Endothelial cell of umbilical vein (primary cell): ENCODE data around the gene TNS1. TPM values are rescaled to one million over a fixed set of nuclear protein-coding genes. Genes with fewer than 3 reads are reported as not detected.

Source experiments
- BruUV-seq: library from RNA; stranded (reverse); fragments of 400-500 nt; replicated peaks from 2 replicates; lab custom pipeline; 2021; lab: Mats Ljungman, UMichigan
- CTCF ChIA-PET: fragments of 300-600, 350-600 bp; sonication (Branson Sonifier 250); formaldehyde crosslinking; loops from one replicate; lab custom pipeline; 2021; ENCODE audit warnings: antibody characterized with exemption, inconsistent platforms; lab: Charles Lee
- POLR2A ChIA-PET: fragments of 300-600, 350-600 bp; sonication (Branson Sonifier 250); formaldehyde crosslinking; loops from one replicate; lab custom pipeline; 2021; ENCODE audit warnings: antibody characterized with exemption, inconsistent platforms; lab: Charles Lee
- DNase-seq: peaks from one replicate; pipeline ENCODE4 v3.0.0-alpha.2; 2011; ENCODE audit warnings: low read depth, low spot score
- FAIRE-seq: peaks from 2 replicates; lab custom pipeline; 2011; peaks lifted over from hg19 to GRCh38; lab: Jason Lieb, UNC
- H2AFZ ChIP-seq: 2 replicates; pipeline ENCODE4 v1.6.0; 2012; ENCODE audit warnings: low read depth, low read length, control low read depth, inconsistent platforms
- H3K27ac ChIP-seq: 2 replicates; pipeline ENCODE4 v1.5.1; 2011; ENCODE audit warnings: low read depth, mild to moderate bottlenecking, control low read depth, low read length, moderate library complexity; ENCODE audit not compliant: insufficient read depth
- H3K27me3 ChIP-seq, 2 experiments: 2 replicates each; pipeline versions ENCODE4 v1.6.0 to v1.6.1; 2011; ENCODE audit warnings: low read length in 2 of 2, mixed read lengths in 1 of 2; ENCODE audit not compliant: control insufficient read depth in 2 of 2, insufficient read depth in 2 of 2
- H3K36me3 ChIP-seq, 2 experiments: 2 replicates in 1 of 2; 3 replicates in 1 of 2; pipeline ENCODE4 v1.5.1; 2011; ENCODE audit warnings: low read length in 2 of 2, mild to moderate bottlenecking in 1 of 2, moderate library complexity in 1 of 2; ENCODE audit not compliant: control insufficient read depth in 2 of 2, insufficient read depth in 2 of 2; ENCODE audit errors: extremely low read depth in 1 of 2
- H3K4me1 ChIP-seq: 3 replicates; pipeline ENCODE4 v1.5.1; 2011; ENCODE audit warnings: mild to moderate bottlenecking, low read length; ENCODE audit not compliant: control insufficient read depth, insufficient read depth; ENCODE audit errors: extremely low read depth
- H3K4me2 ChIP-seq: 2 replicates; pipeline ENCODE4 v1.6.1; 2011; ENCODE audit warnings: low read length, control low read depth, mixed read lengths; ENCODE audit not compliant: insufficient read depth
- H3K4me3 ChIP-seq, 3 experiments: fragments of 200-600 bp in 1 of 3; sonication (generic), shearing (Covaris generic) in 1 of 3; replicated peaks in 1 of 3; 2 replicates each; pipeline ENCODE4 v1.5.1; 2011 to 2016; ENCODE audit warnings: control low read depth in 3 of 3, low read length in 3 of 3, mild to moderate bottlenecking in 2 of 3, inconsistent platforms in 1 of 3, low read depth in 1 of 3, moderate library complexity in 1 of 3; ENCODE audit not compliant: insufficient read depth in 1 of 3
- H3K79me2 ChIP-seq: 2 replicates; pipeline ENCODE4 v1.6.0; 2012; ENCODE audit warnings: low read length, inconsistent platforms; ENCODE audit not compliant: control insufficient read depth, insufficient read depth
- H3K9ac ChIP-seq: replicated peaks from 2 replicates; pipeline ENCODE3; 2011; ENCODE audit warnings: low read length, control low read depth; ENCODE audit not compliant: insufficient read depth; ENCODE audit errors: extremely low read depth
- H3K9me1 ChIP-seq: replicated peaks from 3 replicates; pipeline ENCODE4 v1.6.0; 2011; ENCODE audit warnings: mild to moderate bottlenecking, low read length; ENCODE audit not compliant: control insufficient read depth, insufficient read depth; ENCODE audit errors: extremely low read depth
- H3K9me3 ChIP-seq: replicated peaks from 2 replicates; pipeline ENCODE4 v1.5.1; 2012; ENCODE audit warnings: low read length, inconsistent platforms; ENCODE audit not compliant: control insufficient read depth, insufficient read depth
- H4K20me1 ChIP-seq: replicated peaks from 2 replicates; pipeline ENCODE3; 2011; ENCODE audit warnings: mild to moderate bottlenecking, low read length; ENCODE audit not compliant: control insufficient read depth, insufficient read depth; ENCODE audit errors: extremely low read depth
- EZH2 ChIP-seq: IDR thresholded peaks from 2 replicates; pipeline ENCODE4 v1.6.1; 2012; ENCODE audit warnings: borderline replicate concordance, low read depth, mild to moderate bottlenecking, moderate library complexity, low read length, inconsistent platforms; ENCODE audit not compliant: severe bottlenecking
- FOS ChIP-seq: IDR thresholded peaks from 2 replicates; pipeline ENCODE4 v1.6.1; 2011; ENCODE audit warnings: mild to moderate bottlenecking, low read length, moderate library complexity, borderline replicate concordance; ENCODE audit not compliant: insufficient read depth
- GATA2 ChIP-seq: IDR thresholded peaks from 2 replicates; pipeline ENCODE4 v1.7.0; 2011; ENCODE audit warnings: low read depth, mild to moderate bottlenecking, moderate library complexity, mixed read lengths, low read length; ENCODE audit not compliant: insufficient read length, insufficient read depth
- JUN ChIP-seq: IDR thresholded peaks from 2 replicates; pipeline ENCODE4 v1.6.1; 2011; ENCODE audit warnings: borderline replicate concordance, low read depth; ENCODE audit not compliant: insufficient read length, insufficient read depth
- MYC ChIP-seq: IDR thresholded peaks from one replicate; pipeline ENCODE4 v1.6.1; 2011; ENCODE audit warnings: mild to moderate bottlenecking, low read depth, low read length
- POLR2A ChIP-seq: IDR thresholded peaks from 2 replicates; pipeline ENCODE4 v1.6.1; 2012; ENCODE audit warnings: low read depth, mild to moderate bottlenecking, control low read depth, low read length
- POLR2AphosphoS5 ChIP-seq: IDR thresholded peaks from 2 replicates; pipeline ENCODE4 v1.6.1; 2012; ENCODE audit warnings: low read depth, mild to moderate bottlenecking, control low read depth, low read length, moderate library complexity; ENCODE audit not compliant: insufficient read depth
- dilution Hi-C: fragments of 300-500 bp; cut with MboI; formaldehyde crosslinking; loops from one replicate; pipeline ENCODE4 v1.15.0; 2019; ENCODE audit warnings: low sequenced_read_pairs; ENCODE audit not compliant: extremely low pct_ligation_motif_present
- intact Hi-C: fragments of 100-400 bp; cut with micrococcal nuclease; formaldehyde crosslinking; loops from one replicate; pipeline ENCODE4 v1.10.0; 2022
- polyA plus RNA-seq, 4 experiments: library from polyadenylated mRNA; depleted of rRNA in 3 of 4; stranded (reverse) in 3 of 4; unstranded in 1 of 4; fragments of >200 nt; gene quantifications; 2 replicates each; pipeline versions ENCODE4 v1.2.1 to v1.2.3, GENCODE V29; 2011 to 2012; ENCODE audit warnings: missing spikeins in 1 of 4
- total RNA-seq: library from RNA; stranded (reverse); gene quantifications from 2 replicates; pipeline ENCODE4 v1.2.3, GENCODE V29; 2021
- TF ChIP-seq, protein P1 (sequence below), 2 donors: IDR thresholded peaks; 1 replicate in 1 of 2; 2 replicates in 1 of 2; pipeline ENCODE4 v1.5.1; 2011; ENCODE audit warnings: low read length in 2 of 2, mild to moderate bottlenecking in 2 of 2, moderate library complexity in 2 of 2, control low read depth in 1 of 2, inconsistent platforms in 1 of 2, low read depth in 1 of 2; ENCODE audit not compliant: insufficient read depth in 1 of 2; ENCODE audit errors: extremely low read depth in 1 of 2
- TF ChIP-seq, protein P2 (sequence below): IDR thresholded peaks from 2 replicates; pipeline ENCODE4 v1.6.1; 2011; ENCODE audit not compliant: insufficient read depth, insufficient read length

TNS1 gene
- total and polyA plus RNA-seq, 2 donors (not counting 3 experiments of a cell fraction or from before 2014, with no cell fraction given), result 11.0 to 52.1 TPM

DNA sequence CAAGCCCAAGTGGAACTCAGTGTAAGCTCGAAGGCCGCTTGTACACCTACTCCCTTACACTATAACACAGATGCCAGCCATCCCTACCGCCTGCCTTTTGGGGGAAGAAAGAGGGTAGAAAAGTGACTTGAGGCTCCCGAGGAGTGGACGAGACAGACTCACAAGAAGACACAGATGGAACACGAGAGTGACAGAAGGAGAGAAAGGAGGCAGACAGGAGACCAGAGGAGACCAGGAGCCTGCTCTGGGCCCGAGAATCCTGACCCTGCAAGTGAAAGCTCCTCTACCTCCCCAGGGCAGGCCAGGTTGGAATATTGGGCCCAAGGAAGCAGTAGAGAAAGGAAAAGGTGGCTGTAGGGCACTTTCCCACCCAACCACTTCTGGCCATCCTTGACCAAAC, 23.4 kb upstream of the TNS1 start:
- ChIA-PET CTCF (interaction anchor here (0.6 to 2.9 kb wide), 3 partner anchors 32 to 240 kb away, joined by 3 to 11 read pairs (median 3); no protein-coding TSS in a partner anchor), POLR2A (no interaction called here)
- H3K9me1 ChIP-seq, result no peaks in the 10 kb centered on the region
- H3K9ac ChIP-seq, result no peak overlapping the region
- no peak overlapping the region for H3K27ac ChIP-seq
- no peak for TF ChIP-seq EZH2
- BruUV-seq, result no TSS peak
- intact Hi-C loops, result no loop called here
- H3K36me3 ChIP-seq, result no peaks in the 10 kb centered on the region
- no peaks in the 10 kb centered on the region for H3K79me2 ChIP-seq
- no peaks in the 10 kb centered on the region for H3K9me3 ChIP-seq
- no peak for FAIRE-seq
- no peak overlapping the region for H2AFZ ChIP-seq
- no peak overlapping the region for H3K4me3 ChIP-seq
- no peaks in the 10 kb centered on the region for H3K4me1 ChIP-seq
- DNase-seq, result no peak
- H4K20me1 ChIP-seq, result no peaks in the 10 kb centered on the region
- dilution Hi-C loops, result no loop called here
- peaks cover 0 to 8% of the 10 kb centered on the region in 2 experiments for H3K27me3 ChIP-seq
- H3K4me2 ChIP-seq, result no peak overlapping the region

DNA sequence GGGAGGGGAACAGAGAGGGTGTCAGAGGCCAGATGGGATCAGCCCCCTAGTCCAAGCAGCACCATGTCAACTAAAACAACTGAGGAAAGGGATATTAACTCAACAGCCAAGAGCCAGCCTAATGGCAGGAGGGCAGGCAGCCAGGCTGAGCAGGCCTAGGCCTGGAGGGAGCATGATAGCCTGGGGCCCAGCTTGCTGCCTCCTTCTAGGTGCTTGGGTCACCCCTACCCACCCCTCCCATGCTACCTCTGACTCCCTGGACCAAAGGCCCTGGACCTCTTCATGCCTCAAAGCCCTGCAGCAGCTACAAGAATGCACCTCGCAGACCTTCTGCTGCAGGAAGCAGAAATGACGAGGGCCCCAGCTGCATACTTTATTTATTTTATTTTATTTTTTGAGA, 22.1 kb upstream of the TNS1 start:
- dilution Hi-C loops, result no loop called here
- Histone ChIP-seq H3K27me3 (no peaks in the 10 kb centered on the region), H3K4me3 (no peak overlapping the region), H2AFZ (no peak overlapping the region), H3K9me1 (no peaks in the 10 kb centered on the region), H3K79me2 (no peaks in the 10 kb centered on the region), H3K27ac (no peak overlapping the region), H3K4me2 (no peak overlapping the region), H3K36me3 (no peaks in the 10 kb centered on the region), H3K4me1 (no peaks in the 10 kb centered on the region), H4K20me1 (no peaks in the 10 kb centered on the region), H3K9me3 (no peaks in the 10 kb centered on the region), H3K9ac (no peak overlapping the region)
- ChIA-PET CTCF (interaction anchor here (0.9 to 2.9 kb wide), 3 partner anchors 10 to 239 kb away, joined by 3 to 11 read pairs (median 9); no protein-coding TSS in a partner anchor), POLR2A (no interaction called here)
- intact Hi-C loops, result no loop called here
- no peak for DNase-seq
- TF ChIP-seq POLR2AphosphoS5, result no peak
- TF ChIP-seq, protein P1, sequence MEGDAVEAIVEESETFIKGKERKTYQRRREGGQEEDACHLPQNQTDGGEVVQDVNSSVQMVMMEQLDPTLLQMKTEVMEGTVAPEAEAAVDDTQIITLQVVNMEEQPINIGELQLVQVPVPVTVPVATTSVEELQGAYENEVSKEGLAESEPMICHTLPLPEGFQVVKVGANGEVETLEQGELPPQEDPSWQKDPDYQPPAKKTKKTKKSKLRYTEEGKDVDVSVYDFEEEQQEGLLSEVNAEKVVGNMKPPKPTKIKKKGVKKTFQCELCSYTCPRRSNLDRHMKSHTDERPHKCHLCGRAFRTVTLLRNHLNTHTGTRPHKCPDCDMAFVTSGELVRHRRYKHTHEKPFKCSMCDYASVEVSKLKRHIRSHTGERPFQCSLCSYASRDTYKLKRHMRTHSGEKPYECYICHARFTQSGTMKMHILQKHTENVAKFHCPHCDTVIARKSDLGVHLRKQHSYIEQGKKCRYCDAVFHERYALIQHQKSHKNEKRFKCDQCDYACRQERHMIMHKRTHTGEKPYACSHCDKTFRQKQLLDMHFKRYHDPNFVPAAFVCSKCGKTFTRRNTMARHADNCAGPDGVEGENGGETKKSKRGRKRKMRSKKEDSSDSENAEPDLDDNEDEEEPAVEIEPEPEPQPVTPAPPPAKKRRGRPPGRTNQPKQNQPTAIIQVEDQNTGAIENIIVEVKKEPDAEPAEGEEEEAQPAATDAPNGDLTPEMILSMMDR (IDR thresholded peaks at IDR 0.05; ENCODE audit: extremely low read depth in 1 of 2, insufficient read depth in 1 of 2, low read depth in 1 of 2, low read length in 2 of 2), result no peak
- TF ChIP-seq, protein P2, sequence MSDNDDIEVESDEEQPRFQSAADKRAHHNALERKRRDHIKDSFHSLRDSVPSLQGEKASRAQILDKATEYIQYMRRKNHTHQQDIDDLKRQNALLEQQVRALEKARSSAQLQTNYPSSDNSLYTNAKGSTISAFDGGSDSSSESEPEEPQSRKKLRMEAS, result no peak
- TF ChIP-seq JUN, result no peak
- TF ChIP-seq MYC, result no peak
- TF ChIP-seq GATA2, result no peak
- no peak for TF ChIP-seq FOS
- no peak for TF ChIP-seq POLR2A
- TF ChIP-seq EZH2, result no peak
- no TSS peak for BruUV-seq
- no peak for FAIRE-seq
